A673 (cell line): ENCODE measurements around the gene SUSD2. TPM values are rescaled to one million over a fixed set of nuclear protein-coding genes. Genes with fewer than 3 reads are reported as not detected.

Source experiments
- BruUV-seq: library from RNA; stranded (reverse); fragments of 400-500 nt; replicated peaks from 2 replicates; lab custom pipeline; 2021; lab: Mats Ljungman, UMichigan
- CTCF ChIA-PET: fragments of 300-600 bp; sonication (Branson Sonifier 250); formaldehyde crosslinking; loops from one replicate; lab custom pipeline; 2022; ENCODE audit warnings: antibody characterized with exemption; lab: Charles Lee
- POLR2A ChIA-PET: fragments of 300-600 bp; sonication (Branson Sonifier 250); formaldehyde crosslinking; loops from one replicate; lab custom pipeline; 2022; ENCODE audit warnings: antibody characterized with exemption; ENCODE audit not compliant: low non-redundant PET; lab: Charles Lee
- DNase-seq: peaks from one replicate; pipeline ENCODE4 v3.0.0-alpha.2; 2015; ENCODE audit warnings: low spot score
- H3K27ac ChIP-seq: fragments of 200-600 bp; sonication (generic); 2 replicates; pipeline ENCODE4 v1.5.1; 2016; ENCODE audit warnings: mixed run types, low read depth, mild to moderate bottlenecking, mixed read lengths, antibody characterized with exemption, low read length; ENCODE audit not compliant: poor library complexity, severe bottlenecking
- H3K27me3 ChIP-seq: fragments of 200-600 bp; sonication (generic); replicated peaks from 2 replicates; pipeline ENCODE4 v1.6.1; 2017; ENCODE audit warnings: mixed run types, low read depth, mild to moderate bottlenecking, mixed read lengths, antibody characterized with exemption, low read length; ENCODE audit not compliant: insufficient read depth, poor library complexity
- H3K36me3 ChIP-seq: fragments of 200-600 bp; sonication (generic); 2 replicates; pipeline ENCODE4 v1.6.1; 2016; ENCODE audit warnings: mixed run types, mild to moderate bottlenecking, mixed read lengths, antibody characterized with exemption, low read length; ENCODE audit not compliant: insufficient read depth, poor library complexity, severe bottlenecking
- H3K4me1 ChIP-seq: fragments of 200-600 bp; sonication (generic); 2 replicates; pipeline ENCODE4 v1.6.1; 2017; ENCODE audit warnings: mixed run types, mild to moderate bottlenecking, mixed read lengths, antibody characterized with exemption, low read length; ENCODE audit not compliant: insufficient read depth, poor library complexity, severe bottlenecking
- H3K4me3 ChIP-seq: fragments of 200-600 bp; sonication (generic); 2 replicates; pipeline ENCODE4 v1.5.1; 2016; ENCODE audit warnings: low read depth, mixed run types, mild to moderate bottlenecking, mixed read lengths, low read length; ENCODE audit not compliant: poor library complexity, severe bottlenecking
- H3K9me3 ChIP-seq: fragments of 200-600 bp; sonication (generic); 2 replicates; pipeline ENCODE4 v1.6.1; 2016; ENCODE audit warnings: mixed run types, low read depth, mild to moderate bottlenecking, mixed read lengths, antibody characterized with exemption, low read length; ENCODE audit not compliant: poor library complexity, severe bottlenecking
- CTCF ChIP-seq: fragments of 300-800, 200-600 bp; sonication (generic); conservative IDR thresholded peaks from 2 replicates; pipeline ENCODE4 v1.5.1; 2017; ENCODE audit warnings: low read depth, mild to moderate bottlenecking, antibody characterized with exemption, low read length, moderate library complexity, mixed read lengths
- EZH2 ChIP-seq: fragments of 200-600 bp; sonication (generic); IDR thresholded peaks from 2 replicates; pipeline ENCODE4 v1.6.1; 2017; ENCODE audit warnings: borderline replicate concordance, low read depth, mild to moderate bottlenecking, mixed read lengths, antibody characterized with exemption, low read length; ENCODE audit not compliant: poor library complexity, severe bottlenecking
- intact Hi-C: fragments of 100-400 bp; cut with micrococcal nuclease; formaldehyde crosslinking; loops from one replicate; pipeline ENCODE4 v1.10.0; 2022; ENCODE audit not compliant: unreplicated experiment
- total RNA-seq: library from RNA; stranded (reverse); gene quantifications from 2 replicates; pipeline ENCODE4 v1.2.3, GENCODE V29; 2021

Gene SUSD2
- total RNA-seq, 1 experiment from 2014 or later: 1.3 TPM

GRCh38 chr22:24207264-24208011, 26.2 kb downstream of the SUSD2 start:
- peak overlapping the region; percentile 72 for H3K27ac ChIP-seq
- intact Hi-C loops: no loop called here
- no peaks in the 10 kb centered on the region for H3K36me3 ChIP-seq
- POLR2A ChIA-PET: no interaction called here
- no peaks in the 10 kb centered on the region for H3K9me3 ChIP-seq
- H3K27me3 ChIP-seq: no peaks in the 10 kb centered on the region
- H3K4me1 ChIP-seq: peaks cover 19% of the 10 kb centered on the region
- BruUV-seq: no TSS peak
- TF ChIP-seq CTCF: no peak
- TF ChIP-seq EZH2: no peak
- H3K4me3 ChIP-seq: no peak overlapping the region
- CTCF ChIA-PET: no interaction called here
- no peak for DNase-seq

GRCh38 chr22:24208012-24208749, 26.9 kb downstream of the SUSD2 start:
- TF ChIP-seq EZH2: no peak
- TF ChIP-seq CTCF: no peak
- H3K27me3 ChIP-seq: no peaks in the 10 kb centered on the region
- peak; percentile 89 for DNase-seq
- H3K36me3 ChIP-seq: no peaks in the 10 kb centered on the region
- POLR2A ChIA-PET: no interaction called here
- CTCF ChIA-PET: no interaction called here
- H3K4me1 ChIP-seq: peaks cover 19% of the 10 kb centered on the region
- no peaks in the 10 kb centered on the region for H3K9me3 ChIP-seq
- BruUV-seq: no TSS peak
- intact Hi-C loops: no loop called here
- peak overlapping the region; percentile 72 for H3K27ac ChIP-seq
- H3K4me3 ChIP-seq: no peak overlapping the region

GRCh38 chr22:24209016-24209415, 27.7 kb downstream of the SUSD2 start:
- H3K4me3 ChIP-seq: no peak overlapping the region
- ChIA-PET POLR2A (no interaction called here), CTCF (no interaction called here)
- no peaks in the 10 kb centered on the region for H3K36me3 ChIP-seq
- H3K27me3 ChIP-seq: no peaks in the 10 kb centered on the region
- intact Hi-C loops: no loop called here
- peaks cover 19% of the 10 kb centered on the region for H3K4me1 ChIP-seq
- no peak overlapping the region for H3K27ac ChIP-seq
- TF ChIP-seq CTCF (no peak), EZH2 (no peak)
- BruUV-seq: no TSS peak
- no peak for DNase-seq
- H3K9me3 ChIP-seq: no peaks in the 10 kb centered on the region
